Stimulated activated CD8-positive, alpha-beta memory T cell treated with anti-CD3 and anti-CD28 coated beads, Interleukin-2, amount 100 ng/mL, for 48 hours (primary cell): ENCODE results near the gene ASNSD1.
"Not testable (repeated sequence)": the region's sequence is repeated elsewhere in the genome, so short reads cannot be mapped to it uniquely, and the experiment has no call there.

Experiments
- DNase-seq, 2 donors: peaks; one replicate each; pipeline ENCODE4 v3.0.0-alpha.2; 2020; ENCODE audit warnings: low read depth in 2 of 2

Gene ASNSD1

GRCh38 chr2:189685540-189686229 lies 24.4 kb downstream of the ASNSD1 start:
- DNase-seq: no peak

DNA sequence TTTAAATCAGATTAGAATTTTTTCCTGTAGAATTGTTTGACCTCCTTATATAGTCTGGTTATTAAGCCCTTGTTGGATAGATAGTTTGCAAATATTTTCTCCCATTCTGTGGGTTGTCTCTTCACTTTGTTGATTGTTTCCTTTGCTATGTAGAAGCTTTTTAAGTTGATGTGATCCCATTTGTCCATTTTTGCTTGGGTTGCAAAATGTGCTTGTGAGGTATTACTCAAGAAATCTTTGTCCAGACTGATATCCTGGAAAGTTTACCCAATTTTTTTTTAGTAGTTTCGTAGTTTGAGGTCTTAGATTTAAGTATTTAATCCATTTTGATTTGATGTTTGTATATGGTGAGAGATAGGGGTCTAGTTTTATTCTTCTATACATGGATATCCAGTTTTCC lies 26.5 kb downstream of the ASNSD1 start:
- DNase-seq: not testable (repeated sequence)

DNA sequence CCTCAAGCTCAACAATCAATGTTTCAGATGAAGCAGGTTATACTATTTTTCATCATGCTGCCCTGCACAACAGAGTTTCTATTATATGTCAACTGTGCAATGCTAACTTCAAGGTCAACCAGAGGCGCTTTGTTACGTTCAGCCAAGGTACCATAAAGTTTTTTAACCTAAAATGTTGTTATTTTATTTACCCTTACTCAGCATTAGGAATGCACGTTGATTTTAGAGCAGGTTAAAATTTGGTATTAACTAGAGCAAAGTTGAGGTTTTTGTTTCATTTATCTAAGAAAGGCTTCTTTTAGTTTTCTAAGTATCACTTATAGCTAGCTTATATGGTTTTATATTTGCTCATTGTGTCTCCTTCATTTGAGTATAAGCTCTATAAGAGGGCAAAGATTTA lies 35.0 kb downstream of the ASNSD1 start:
- no peak for DNase-seq

DNA sequence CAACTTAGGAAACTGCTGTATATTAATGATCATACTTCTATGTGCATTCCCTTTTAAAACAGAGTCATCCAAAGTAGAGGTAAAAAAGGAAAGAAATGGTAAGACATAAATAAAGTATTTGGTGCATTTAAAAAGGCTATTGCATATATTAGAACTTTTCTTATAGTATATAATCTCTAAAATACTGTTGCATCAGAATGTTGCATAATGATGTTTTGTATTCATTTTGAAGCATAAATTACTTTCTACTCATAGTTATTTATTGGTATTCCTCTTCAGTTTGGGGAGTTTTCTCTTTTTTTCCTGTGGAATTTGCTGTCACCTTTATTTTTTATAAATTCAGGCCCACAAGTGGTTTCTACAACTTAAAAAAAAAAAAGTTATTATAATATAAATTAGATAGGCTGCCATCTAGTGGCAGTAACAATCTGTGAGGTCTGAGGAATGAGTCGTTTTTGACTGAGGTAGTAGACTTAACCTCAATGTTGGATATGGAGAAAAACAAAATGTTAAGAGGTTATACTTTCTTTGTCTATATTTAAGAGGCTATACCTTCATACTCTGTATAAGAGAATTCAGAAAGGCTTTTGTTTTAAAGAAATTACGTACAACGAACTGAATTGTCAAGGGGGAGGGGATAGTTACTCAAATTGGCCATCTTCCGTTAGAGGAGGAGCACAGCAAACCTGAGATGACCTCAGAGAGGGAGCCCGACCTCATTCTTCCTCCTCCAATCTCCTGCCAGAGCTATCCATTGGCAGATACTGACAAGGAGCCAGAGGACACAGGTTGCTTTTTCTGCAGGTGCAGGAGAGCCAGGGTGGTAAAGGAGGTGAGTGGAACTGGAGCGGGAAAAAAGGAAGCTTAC lies 37.0 kb downstream of the ASNSD1 start:
- DNase-seq: no peak

GRCh38 chr2:189700681-189701080 lies 39.4 kb downstream of the ASNSD1 start:
- no peak for DNase-seq

GRCh38 chr2:189702071-189702470 lies 40.8 kb downstream of the ASNSD1 start:
- no peak for DNase-seq

DNA sequence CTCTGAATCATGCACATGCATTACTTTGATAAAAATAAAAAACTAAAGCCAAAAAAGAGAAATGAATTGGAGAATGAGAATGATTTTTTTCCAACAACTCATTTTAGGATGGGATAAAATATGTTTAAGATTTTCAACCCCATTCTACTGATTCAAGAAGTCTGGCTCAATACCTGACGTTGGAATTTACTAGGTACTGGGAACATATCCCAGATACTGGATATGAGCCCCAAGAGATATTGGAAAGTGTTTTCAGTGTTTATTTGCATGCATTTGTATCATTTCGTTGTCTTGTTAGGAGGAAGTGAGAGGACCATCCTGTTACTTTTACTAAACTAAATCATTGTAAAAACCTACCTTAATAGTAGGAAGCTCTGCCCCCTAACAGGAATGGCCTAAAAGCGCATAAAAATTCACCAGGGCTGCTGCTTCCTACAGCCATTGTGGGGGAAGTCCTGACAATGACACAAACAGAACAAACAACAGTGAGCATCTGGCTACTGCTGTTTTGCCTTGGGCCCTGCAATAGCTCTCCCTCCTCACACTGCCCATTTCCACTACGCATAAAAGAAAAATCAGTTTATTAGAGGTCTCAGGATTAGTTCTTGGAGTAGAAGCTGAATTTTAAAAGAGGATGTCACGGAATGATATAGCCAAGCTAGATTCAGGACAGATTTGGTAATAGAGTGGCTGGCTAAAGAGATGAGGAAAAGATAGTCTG lies 48.4 kb downstream of the ASNSD1 start:
- no peak for DNase-seq

GRCh38 chr2:189717593-189717992 lies 56.3 kb downstream of the ASNSD1 start:
- not testable (repeated sequence) for DNase-seq

GRCh38 chr2:189719571-189719970 lies 58.3 kb downstream of the ASNSD1 start:
- no peak for DNase-seq
